CD4-positive, alpha-beta T cell treated with Interleukin-4 for 4 hours (primary cell): Measurements from ENCODE around the gene LTBP2.
"Not testable (repeated sequence)": the region's sequence is repeated elsewhere in the genome, so short reads cannot be mapped to it uniquely, and the experiment has no call there.

Experiments
- DNase-seq: peaks from one replicate; pipeline ENCODE4 v3.0.0-alpha.2; 2020

Gene LTBP2

DNA sequence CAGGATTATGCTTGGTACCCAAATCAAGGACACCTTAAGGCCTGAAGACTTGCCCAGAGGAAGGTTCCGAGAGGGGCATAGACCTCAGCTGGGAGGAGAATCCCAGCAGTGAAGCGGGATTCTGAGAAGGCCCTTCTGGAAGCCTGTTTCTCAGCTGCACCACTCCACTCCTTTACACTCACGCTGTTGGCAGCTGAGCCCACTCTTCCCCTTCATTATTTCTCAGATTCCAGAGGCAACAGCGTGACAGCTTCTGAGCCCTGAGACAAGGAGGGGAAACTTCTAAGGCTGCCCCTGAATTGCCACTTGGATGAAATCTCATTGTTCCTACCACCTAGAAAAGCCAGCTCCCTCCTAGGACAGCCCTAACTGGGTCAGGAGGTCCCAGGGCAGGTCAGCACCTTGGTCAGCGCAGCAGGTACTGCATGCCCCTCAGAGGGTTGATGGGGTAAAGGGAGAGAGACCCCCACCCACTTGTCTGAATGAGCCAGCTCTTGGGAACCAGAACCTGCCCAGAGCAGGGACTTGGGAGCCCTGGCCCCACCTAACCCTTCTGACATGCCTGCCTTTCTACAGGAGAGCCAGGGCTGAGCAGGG, 64.6 kb downstream of the LTBP2 start:
- no peak for DNase-seq

- no peak for DNase-seq
These were observed 65.6 kb downstream of the LTBP2 start for GRCh38 chr14:74546416-74546815.

- no peak for DNase-seq
These were observed 66.7 kb downstream of the LTBP2 start for GRCh38 chr14:74545386-74545785.

GRCh38 chr14:74543771-74544438, 68.1 kb downstream of the LTBP2 start:
- no peak for DNase-seq

DNA sequence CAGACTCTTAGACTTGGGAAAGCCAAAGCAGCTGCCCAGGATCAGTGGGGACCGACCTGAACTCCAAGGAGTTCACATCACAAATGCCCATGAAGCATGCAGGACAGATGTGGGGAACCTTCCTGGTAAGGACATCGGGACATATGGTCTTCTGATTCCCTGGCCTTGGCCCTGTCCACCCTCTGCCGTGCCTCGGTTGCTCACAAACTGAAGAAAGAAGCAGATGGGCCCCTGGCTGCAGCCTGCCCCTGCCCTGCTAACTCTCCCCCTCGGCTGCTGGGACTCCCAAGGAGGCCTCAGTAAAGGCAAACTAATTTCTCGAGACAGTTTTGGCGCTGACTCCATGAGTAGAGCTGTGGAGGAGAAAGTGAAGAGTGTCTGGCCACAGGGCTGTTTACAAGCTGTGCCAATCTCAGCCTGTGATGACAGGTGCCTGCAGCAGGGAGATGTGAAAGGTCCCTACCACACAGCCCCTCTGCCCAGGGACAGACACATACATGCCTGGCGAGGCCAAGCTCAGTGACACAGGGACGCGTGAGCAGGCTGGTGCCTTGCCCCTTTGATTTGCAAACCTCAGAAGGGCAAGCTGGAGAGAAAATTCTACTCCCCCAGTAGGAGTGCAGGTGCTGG, 69.9 kb downstream of the LTBP2 start:
- DNase-seq, result no peak

GRCh38 chr14:74541225-74541624, 70.8 kb downstream of the LTBP2 start:
- no peak for DNase-seq

GRCh38 chr14:74539503-74539902, 72.5 kb downstream of the LTBP2 start:
- DNase-seq, result no peak

DNA sequence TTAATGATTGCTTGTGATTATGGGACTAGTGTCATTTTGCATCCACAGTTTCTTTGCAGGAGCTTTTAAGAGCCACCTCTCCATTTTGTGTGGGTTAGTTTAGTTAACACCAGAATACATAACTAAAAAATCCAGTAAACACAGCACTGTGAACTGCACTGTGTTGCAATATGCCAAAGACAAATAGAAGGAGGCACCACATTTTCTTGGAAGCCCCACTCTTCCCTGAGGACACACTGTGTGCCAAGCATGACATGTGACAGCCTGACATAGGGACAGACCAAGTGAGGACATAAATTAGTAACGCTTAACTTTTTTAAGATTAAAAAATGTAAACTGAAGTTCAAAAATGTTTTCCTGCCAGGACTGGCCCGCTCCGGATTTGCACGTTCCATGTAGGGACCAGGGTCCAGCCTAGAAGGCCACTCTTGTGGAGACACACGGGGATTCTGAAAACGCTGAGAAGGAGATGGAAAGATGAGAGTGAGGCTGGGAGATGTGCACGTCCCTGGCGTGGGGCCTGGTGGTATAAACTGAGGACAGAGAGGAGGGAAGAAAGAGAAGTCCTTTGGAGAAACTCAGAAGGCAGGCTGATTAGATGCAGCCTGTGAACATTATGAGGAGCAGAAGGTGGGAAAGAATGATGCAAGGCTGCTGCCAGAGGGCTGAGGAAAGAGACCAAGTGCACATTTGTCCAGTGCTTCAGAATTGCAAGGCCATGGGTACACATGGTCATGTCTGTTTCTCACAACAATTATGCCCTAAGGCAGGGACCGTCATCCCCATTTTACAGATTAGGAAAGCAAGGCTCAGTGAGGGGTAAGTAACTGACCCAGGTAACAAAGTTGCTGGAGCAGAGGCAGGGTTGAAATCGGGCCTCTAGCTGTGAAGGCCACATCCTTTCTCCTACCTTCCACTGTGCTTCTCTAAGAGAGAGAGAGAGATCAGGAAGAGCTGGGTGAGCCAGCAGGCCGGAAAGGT, 73.3 kb downstream of the LTBP2 start:
- DNase-seq, result no peak

GRCh38 chr14:74536336-74536735, 75.7 kb downstream of the LTBP2 start:
- not testable (repeated sequence) for DNase-seq

DNA sequence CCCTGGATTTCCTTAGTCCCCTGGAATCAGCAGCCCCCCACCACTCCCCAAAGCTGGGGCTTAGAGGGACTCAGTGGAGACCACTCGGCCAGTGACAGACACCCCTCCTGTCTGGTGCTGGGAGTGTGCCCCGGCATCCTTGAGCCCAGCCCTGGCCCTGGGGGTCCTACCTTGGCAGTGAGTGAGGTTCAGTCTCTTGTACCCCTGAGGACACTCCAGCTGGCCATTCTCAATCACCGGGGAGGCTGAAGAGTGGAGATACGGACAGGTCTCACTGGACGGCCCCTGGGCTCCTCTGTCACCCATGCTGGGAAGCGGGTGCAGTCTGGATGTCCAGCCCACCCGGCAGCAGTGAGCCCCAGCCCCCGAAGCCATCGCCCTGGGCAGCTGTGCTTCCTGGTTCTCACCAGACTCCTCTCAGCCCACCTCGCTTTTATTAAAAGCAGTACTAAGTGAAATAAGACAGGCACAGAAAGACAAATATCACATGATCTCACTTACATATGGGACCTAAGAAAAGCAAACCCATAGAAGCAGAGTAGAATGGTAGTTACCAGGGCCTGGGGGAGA, 76.2 kb downstream of the LTBP2 start:
- DNase-seq, result no peak

DNA sequence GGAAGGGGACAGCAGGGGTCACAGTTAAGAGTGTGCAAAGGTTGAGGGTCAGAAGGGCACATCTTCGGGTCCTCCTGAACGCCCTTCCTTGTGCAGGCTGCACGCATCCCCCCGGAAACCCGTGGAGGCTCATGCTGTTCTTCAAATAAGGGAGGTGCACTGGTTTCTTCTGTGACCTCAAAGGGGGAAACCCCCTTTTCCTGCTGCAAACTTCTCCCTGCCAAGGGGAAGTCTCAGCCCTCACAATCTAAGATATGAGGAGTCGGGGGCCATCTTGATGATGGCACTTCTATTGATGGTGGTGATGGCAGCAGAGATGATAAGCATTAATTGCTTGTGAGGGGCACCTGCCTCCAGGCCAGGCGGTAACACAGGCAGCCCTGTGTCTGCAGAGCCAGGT, 78.5 kb downstream of the LTBP2 start:
- DNase-seq, result no peak

GRCh38 chr14:74532246-74532645, 79.8 kb downstream of the LTBP2 start:
- no peak for DNase-seq

DNA sequence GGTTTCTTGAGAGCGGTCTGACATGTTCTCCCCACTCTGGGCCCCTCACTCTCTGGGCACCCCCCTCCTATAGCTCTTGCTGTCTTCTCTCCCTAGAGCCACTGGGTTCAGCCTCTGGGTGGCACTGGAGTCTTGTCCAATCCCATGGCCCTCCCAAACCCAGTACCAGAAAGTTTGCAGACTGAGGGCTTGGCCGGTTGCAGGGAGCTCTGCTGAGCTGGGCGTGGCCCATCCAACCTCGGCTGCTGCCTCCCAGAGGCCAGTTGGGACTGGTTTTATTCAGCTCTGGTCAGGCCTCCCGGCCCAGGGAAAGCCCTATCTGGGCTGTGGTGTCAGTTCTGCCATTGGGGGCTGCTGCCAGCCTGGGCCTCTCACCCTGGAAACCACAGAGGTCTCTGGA, 80.6 kb downstream of the LTBP2 start:
- DNase-seq, result no peak

GRCh38 chr14:74531006-74531405, 81.0 kb downstream of the LTBP2 start:
- DNase-seq, result no peak

- no peak for DNase-seq
These were observed 83.2 kb downstream of the LTBP2 start for GRCh38 chr14:74528886-74529285.

GRCh38 chr14:74528406-74528805, 83.6 kb downstream of the LTBP2 start:
- DNase-seq, result no peak

DNA sequence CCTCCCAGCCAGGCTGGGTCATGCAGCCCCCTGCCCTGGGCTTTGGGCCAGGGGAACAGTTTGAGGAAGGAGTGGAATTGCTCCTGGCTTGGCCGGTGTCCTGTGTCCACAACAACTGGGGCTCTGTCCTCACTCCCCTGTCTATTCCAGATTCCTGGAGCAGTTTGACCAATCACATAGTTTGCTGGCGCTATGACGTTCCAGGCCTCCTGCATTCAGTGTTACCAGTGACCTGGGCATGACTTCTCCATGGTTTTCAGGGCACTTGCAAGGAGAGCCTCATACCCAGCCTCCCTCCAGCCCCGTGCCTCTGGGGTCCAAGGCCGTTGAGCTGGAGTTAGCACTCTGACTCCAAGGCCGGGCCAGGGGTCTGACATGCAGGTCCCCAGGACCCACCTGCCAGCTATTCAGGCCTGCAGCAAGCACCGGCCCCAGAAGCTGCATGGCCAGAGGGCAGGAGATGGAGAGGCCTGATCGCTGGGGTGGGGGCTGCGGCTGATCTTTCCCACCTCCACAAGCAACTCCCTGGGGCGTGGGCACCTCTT, 84.2 kb downstream of the LTBP2 start:
- no peak for DNase-seq

DNA sequence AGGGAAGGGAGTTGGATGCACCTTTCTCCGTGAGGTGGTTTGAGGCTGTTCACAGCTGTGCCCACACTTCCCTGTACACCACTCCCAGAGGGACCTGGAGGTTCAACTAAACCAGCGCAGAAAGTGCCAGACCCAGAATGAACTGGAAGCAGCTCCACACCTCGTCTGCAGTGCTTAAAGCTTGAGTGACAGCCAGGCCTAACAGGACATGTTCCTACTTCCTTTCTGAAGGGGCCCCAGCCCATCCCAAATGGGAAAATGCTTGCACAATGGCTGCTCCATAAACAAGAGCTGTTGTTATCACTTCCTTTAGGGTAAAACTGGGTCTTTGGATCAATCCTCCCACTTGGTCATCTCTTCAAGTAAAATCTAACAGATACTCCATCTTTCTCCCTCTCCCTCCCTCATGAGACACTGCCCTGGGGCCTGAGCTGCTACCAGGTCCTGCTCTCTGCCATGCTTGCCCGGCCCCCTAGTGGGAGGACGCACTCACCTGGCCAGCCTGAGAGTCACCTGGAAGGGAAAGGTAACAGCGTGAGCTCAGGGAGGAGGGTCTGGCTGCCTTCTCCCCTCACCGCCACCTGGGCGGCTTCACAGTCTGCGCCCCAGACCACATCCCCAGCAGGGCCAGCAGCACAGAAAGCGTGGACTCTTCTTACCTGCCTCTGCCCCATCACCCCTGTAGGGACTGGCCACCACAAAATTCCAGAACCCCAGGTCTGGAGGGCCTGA, 85.0 kb downstream of the LTBP2 start:
- DNase-seq, result no peak

GRCh38 chr14:74525361-74525851, 86.6 kb downstream of the LTBP2 start:
- DNase-seq, result no peak

DNA sequence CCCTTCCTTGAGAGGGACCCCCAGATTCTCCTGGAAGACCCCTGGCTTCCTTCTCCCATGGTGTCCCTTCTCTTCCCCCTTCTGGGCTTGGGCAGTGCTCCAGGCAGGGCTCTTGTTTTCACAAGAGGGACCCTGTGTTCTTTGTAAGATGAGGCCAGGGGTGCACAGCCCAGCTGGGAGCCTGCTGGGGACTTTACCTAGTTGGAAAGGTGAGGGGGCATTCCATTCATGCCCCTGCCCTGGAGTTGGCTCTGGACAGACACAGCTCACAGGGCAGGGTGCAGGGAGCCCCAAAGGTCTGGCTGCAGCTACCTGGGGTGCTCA, 87.3 kb downstream of the LTBP2 start:
- no peak for DNase-seq

GRCh38 chr14:74524076-74524811, 87.8 kb downstream of the LTBP2 start:
- DNase-seq, result no peak
